Colonic mucosa (tissue), 4 donors: ENCODE results near the gene LRRC19. TPM values are rescaled to one million over a fixed set of nuclear protein-coding genes. Genes with fewer than 3 reads are reported as not detected.

Experiments used
- DNase-seq: peaks from one replicate; pipeline ENCODE4 v3.0.0-alpha.2; 2020
- H3K27ac ChIP-seq: fragments of 200-600 bp; one replicate; pipeline ENCODE4 v1.8.0; 2021
- H3K27me3 ChIP-seq: fragments of 200-600 bp; one replicate; pipeline ENCODE4 v1.8.0; 2021
- H3K36me3 ChIP-seq: fragments of 200-600 bp; one replicate; pipeline ENCODE4 v1.8.0; 2021
- H3K4me1 ChIP-seq: fragments of 200-600 bp; one replicate; pipeline ENCODE4 v1.8.0; 2021; ENCODE audit warnings: mild to moderate bottlenecking
- H3K4me3 ChIP-seq: fragments of 200-600 bp; one replicate; pipeline ENCODE4 v1.8.0; 2021
- H3K9ac ChIP-seq, 2 donors: one replicate each; pipeline ENCODE4 v1.7.0; 2013; ENCODE audit warnings: control low read depth in 2 of 2, low read depth in 2 of 2, low read length in 2 of 2
- H3K9me3 ChIP-seq: fragments of 200-600 bp; one replicate; pipeline ENCODE4 v1.8.0; 2021
- CTCF ChIP-seq: fragments of 200-600 bp; IDR thresholded peaks from one replicate; pipeline ENCODE4 v1.8.0; 2022; ENCODE audit warnings: antibody characterized with exemption, mild to moderate bottlenecking
- intact Hi-C: fragments of 100-400 bp; cut with DNase I; formaldehyde crosslinking; loops from one replicate; pipeline ENCODE4 v1.14.1; 2022
- total RNA-seq, 2 donors: library from RNA; stranded (reverse); fragmentation: NEBNext Ultra II Directional in 1 of 2; extraction: Animal tissue kit (Norgen Biotek cat#: 25700) in 1 of 2; gene quantifications; one replicate each; pipeline ENCODE4 v1.2.1, GENCODE V29; 2021
- donor health status: healthy.
- donor health status: DM: no; HTN: no; CAD: no.
- donor health status: DM: no; HTN: no; CAD: no.

Gene LRRC19
- total RNA-seq = 100 to 1,000 TPM in 1 of 2 donors, 10 to 100 TPM in 1; 48.9 to 130 TPM

GRCh38 chr9:27005491-27005890 lies at the start of gene LRRC19:
Gene LRRC19 (minus strand): TSS chr9:27005672. CDS start chr9:26999694, 5,978 bp downstream.
- H3K4me3 ChIP-seq = peak within 1 kb of the TSS; percentile 34
- no peaks in the 10 kb centered on the region for H3K4me1 ChIP-seq
- intact Hi-C loops = no loop called here
- H3K9ac ChIP-seq = peak within 1 kb of the TSS in 1 of 2 donors; percentile 74
- no peak for TF ChIP-seq CTCF
- no peak for DNase-seq
- H3K9me3 ChIP-seq = no peaks in the 10 kb centered on the region
- H3K27me3 ChIP-seq = no peaks in the 10 kb centered on the region
- no peaks in the 10 kb centered on the region for H3K36me3 ChIP-seq
- H3K27ac ChIP-seq = peak within 1 kb of the TSS; percentile 81

GRCh38 chr9:27054841-27055240 lies 49.4 kb upstream of the LRRC19 start:
- H3K27me3 ChIP-seq = no peaks in the 10 kb centered on the region
- H3K36me3 ChIP-seq = no peaks in the 10 kb centered on the region
- intact Hi-C loops = no loop called here
- no peak overlapping the region for H3K9ac ChIP-seq
- H3K9me3 ChIP-seq = no peaks in the 10 kb centered on the region
- no peak for TF ChIP-seq CTCF
- no peaks in the 10 kb centered on the region for H3K4me1 ChIP-seq
- H3K4me3 ChIP-seq = no peak overlapping the region
- peak overlapping the region; percentile 16 for H3K27ac ChIP-seq
- no peak for DNase-seq

- Histone ChIP-seq H3K9me3 (no peaks in the 10 kb centered on the region), H3K4me3 (no peak overlapping the region), H3K36me3 (no peaks in the 10 kb centered on the region), H3K9ac (no peak overlapping the region), H3K4me1 (no peaks in the 10 kb centered on the region), H3K27me3 (no peaks in the 10 kb centered on the region), H3K27ac (peak overlapping the region; percentile 16)
- intact Hi-C loops = no loop called here
- DNase-seq = no peak
- no peak for TF ChIP-seq CTCF
These were observed 48.7 kb upstream of the LRRC19 start for GRCh38 chr9:27054125-27054524.

- Histone ChIP-seq H3K27me3 (no peaks in the 10 kb centered on the region), H3K27ac (peak overlapping the region; percentile 16), H3K9me3 (no peaks in the 10 kb centered on the region), H3K9ac (no peak overlapping the region), H3K36me3 (no peaks in the 10 kb centered on the region), H3K4me3 (no peak overlapping the region), H3K4me1 (no peaks in the 10 kb centered on the region)
- no peak for TF ChIP-seq CTCF
- DNase-seq = no peak
- intact Hi-C loops = no loop called here
These were observed 48.0 kb upstream of the LRRC19 start for GRCh38 chr9:27053369-27054022.

- no peaks in the 10 kb centered on the region for H3K36me3 ChIP-seq
- no peaks in the 10 kb centered on the region for H3K27me3 ChIP-seq
- intact Hi-C loops = no loop called here
- no peak for TF ChIP-seq CTCF
- no peaks in the 10 kb centered on the region for H3K9me3 ChIP-seq
- H3K4me1 ChIP-seq = no peaks in the 10 kb centered on the region
- DNase-seq = no peak
- no peak overlapping the region for H3K4me3 ChIP-seq
- H3K9ac ChIP-seq = no peak overlapping the region
- no peak overlapping the region for H3K27ac ChIP-seq
These were observed 41.7 kb upstream of the LRRC19 start for GRCh38 chr9:27047136-27047535.
